HG03378 (cell line): Measurements from ENCODE around the gene SUCLA2.

Experiments used
- ATAC-seq: cut with Tn5 transposase; IDR thresholded peaks from one replicate; pipeline ENCODE4 v1.9.1; 2021; ENCODE audit warnings: mild to moderate bottlenecking, moderate library complexity; ENCODE audit not compliant: unreplicated experiment

Gene SUCLA2

DNA sequence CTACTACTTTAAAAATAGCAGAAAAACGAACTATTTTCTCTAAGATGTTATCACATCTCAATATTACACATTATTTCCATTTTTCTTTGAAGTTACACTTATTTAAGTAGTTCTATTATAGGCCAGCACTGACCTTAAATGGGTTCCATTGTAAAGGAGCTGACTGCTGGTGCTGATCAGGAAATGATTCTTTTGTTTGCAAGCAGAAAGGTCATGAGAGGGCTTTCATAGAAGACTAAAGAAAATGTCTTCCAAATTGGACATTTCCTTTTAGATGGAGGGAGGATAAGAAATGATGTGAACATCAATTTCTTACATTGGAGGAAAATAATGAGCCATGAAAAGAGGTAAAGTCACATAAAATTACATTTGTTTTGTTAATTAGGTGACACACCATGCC is 96.2 kb downstream of the SUCLA2 start:
- no peak for ATAC-seq

DNA sequence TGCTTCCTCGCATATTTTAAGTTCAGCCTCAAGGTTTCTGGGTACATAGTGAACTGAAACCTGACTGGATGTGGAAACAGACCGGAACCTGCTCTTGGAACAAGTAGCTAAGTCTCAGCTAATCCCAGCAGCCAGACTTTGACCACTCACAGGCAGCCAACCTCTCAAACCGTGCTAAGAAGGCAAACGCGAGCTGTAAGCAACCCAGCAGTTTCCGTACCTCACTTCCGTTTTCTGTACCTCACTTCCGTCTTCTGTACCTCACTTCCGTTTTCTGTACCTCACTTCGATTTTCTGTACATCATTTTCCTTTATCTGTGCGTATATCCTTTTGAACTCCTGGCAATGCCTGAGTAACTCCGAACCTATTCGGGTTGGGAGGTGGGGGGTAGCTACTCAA is 96.8 kb downstream of the SUCLA2 start:
- ATAC-seq, result no peak

DNA sequence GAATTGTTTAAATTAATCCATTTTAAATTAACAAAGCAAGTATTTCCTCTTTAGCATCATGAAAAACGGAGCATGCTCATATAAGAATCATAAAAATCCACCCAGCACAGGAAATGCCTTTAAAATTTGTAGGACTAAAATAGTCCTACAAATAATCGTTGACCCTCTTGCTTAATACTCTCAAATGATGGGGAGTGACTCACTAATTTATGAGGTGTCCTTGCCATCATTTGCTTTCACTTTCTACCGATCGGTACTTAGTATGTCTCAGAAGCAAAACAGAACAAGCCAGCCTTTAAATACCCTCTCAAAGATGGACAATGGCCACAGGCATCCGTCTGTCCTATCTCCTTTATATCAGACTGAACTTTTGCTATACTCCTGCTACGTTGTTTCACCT is 97.2 kb downstream of the SUCLA2 start:
- no peak for ATAC-seq

DNA sequence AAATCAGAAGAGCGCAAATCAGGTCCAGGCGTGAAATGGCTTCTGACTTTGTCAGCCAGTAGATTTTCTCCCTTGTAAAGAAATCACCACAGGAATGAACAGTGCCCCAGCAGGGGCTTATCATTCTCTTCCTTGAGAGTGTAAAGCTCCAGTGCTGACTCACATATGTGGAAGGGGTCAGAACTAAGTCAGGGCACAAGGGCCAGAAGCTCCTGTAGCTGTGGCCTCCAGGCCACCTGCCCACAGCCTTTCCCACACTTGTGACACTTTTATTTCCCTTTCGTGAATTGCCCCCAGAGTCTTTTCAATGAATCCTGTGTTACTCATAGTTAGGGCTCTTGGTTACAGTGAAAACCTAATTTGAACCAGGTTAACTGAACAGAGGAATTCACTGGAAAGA is 99.6 kb downstream of the SUCLA2 start:
- ATAC-seq, result no peak

DNA sequence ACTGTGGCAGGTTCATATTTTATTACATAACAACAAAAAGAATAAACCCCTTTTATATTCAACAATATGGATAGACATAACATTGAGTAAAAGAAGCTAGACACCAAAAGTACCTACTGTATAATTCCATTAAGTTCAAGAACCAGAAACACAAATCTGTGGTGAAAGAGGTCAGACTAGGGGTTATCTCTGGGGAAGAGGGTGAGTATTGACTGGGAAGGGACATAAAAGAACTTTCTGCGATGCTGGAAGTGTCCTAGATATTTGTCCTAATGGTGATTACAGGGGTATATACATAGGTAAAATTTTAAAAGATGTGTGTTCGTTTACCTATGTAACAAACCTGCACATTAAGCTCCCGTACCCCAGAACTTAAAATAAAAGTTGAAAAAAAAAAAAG is 103.0 kb downstream of the SUCLA2 start:
- ATAC-seq, result no peak

DNA sequence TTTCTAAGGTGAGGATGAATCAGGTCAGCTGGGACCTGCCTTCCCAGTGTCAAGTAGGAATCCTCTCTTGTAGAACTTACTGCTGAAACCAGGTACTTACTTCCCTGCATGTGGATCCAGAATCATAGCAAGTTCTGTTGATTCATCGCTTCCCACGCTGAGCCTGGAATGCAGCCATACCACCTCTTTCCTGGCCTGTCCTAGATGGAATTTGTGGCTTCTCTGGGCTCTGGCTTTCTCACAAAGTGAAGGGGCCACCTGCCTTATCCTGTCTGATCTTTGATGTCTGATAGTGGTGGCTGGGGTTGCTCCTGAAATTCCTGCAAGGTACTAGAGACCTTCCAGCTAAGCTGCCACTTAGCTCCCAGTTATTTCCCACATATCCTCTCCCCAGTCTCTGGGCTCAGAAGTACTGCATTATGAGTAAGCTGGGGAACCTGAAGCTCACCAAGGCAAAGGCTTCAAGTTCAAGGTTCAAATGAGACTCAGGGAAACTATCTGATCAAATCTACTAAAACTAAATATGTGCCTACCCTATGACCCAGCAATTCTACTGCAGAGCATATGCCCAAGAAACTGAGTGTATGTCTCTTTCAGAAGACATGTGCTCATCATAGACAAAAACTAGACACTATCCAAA is 103.5 kb downstream of the SUCLA2 start:
- no peak for ATAC-seq

DNA sequence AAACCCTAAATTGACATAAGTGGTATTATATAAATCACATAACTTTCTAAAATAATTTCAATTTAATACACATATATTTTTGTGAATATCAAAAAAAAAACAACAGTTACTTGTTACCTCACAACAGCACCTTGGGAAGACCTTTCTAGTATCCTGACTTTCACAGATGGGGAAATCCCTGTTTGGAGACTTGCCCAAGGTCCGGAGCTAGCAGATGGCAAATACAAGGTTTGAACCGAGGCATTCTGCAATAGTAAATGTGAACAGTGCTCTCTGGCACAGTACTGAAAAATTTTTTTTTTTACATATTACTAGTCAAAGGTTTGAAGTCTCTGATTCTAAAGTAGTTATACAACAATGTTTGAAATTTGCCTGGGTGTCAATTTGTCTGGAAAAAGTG is 104.5 kb downstream of the SUCLA2 start:
- ATAC-seq, result no peak

DNA sequence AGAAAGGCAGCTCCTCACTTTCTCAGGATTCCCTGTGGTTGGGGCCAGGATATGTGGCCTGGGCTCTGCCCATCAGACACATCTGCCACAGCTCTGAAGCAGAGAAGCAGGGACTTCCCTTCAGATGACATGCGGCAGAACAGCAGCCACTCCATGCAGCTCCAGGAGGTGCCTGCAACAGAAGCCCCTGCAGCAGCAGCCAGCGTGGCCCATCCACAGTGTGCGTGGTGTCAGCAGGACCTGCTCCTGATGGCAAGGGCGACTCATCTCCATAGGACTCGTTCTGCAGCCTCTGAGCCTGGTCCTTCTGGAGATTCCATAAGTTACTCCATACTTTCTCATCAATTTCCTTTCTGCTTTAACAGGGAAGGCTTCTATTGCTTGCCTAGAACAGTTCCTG is 105.0 kb downstream of the SUCLA2 start:
- no peak for ATAC-seq

DNA sequence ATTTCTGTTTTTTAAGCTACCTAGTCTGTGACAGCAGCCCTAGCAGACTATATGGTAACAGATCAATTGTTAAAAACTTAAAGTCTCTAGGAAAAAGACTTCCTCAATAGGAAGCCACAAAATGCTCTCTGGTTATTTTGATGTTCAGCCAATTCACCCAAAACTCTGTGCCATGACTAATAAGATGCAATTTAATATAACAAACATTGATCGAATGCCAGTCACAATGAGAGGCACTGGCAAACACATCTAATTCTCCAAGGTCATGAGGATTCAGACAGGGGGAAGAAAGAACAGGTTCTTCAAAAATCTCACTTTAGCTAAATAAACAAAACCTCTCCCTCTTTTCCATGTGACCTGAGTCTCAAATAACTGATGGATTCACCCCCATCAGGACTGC is 107.5 kb downstream of the SUCLA2 start:
- no peak for ATAC-seq
